HepG2 (cell line): ENCODE data around the gene CFL1. TPM values are rescaled to one million over a fixed set of nuclear protein-coding genes. Genes with fewer than 3 reads are reported as not detected.

Experiments used
- ARID5B ChIP-seq: IDR thresholded peaks from 2 replicates; pipeline ENCODE4 v1.4.0; 2020; ENCODE audit warnings: mild to moderate bottlenecking, missing genetic modification reagents
- ATF2 ChIP-seq: sonication (generic); formaldehyde crosslinking; IDR thresholded peaks from 2 replicates; pipeline ENCODE4 v1.4.0; 2020; ENCODE audit warnings: missing genetic modification reagents
- BHLHE40 ChIP-seq: IDR thresholded peaks from 2 replicates; pipeline ENCODE4 v1.6.1; 2011; ENCODE audit warnings: low read length, improper control_type of control experiment
- HHEX ChIP-seq: IDR thresholded peaks from 2 replicates; pipeline ENCODE4 v1.6.1; 2016; ENCODE audit warnings: control low read depth
- IKZF5 ChIP-seq: IDR thresholded peaks from 2 replicates; pipeline ENCODE4 v1.6.1; 2018; ENCODE audit warnings: missing genetic modification reagents, mild to moderate bottlenecking, missing compliant biosample characterization
- KLF15 ChIP-seq: sonication (generic); formaldehyde crosslinking; IDR thresholded peaks from 2 replicates; pipeline ENCODE4 v1.8.1; 2023; ENCODE audit warnings: borderline replicate concordance, mild to moderate bottlenecking, inconsistent platforms, missing genetic modification reagents, mixed read lengths
- MXD4 ChIP-seq: IDR thresholded peaks from 2 replicates; pipeline ENCODE4 v1.6.1; 2016; ENCODE audit warnings: mild to moderate bottlenecking, missing biosample characterization, missing genetic modification reagents
- PBX3 ChIP-seq: sonication (generic); formaldehyde crosslinking; IDR thresholded peaks from 2 replicates; pipeline ENCODE4 v1.8.1; 2023; ENCODE audit warnings: missing genetic modification reagents, inconsistent platforms, borderline replicate concordance
- PCBP1 ChIP-seq: fragments of 200-400 bp; formaldehyde crosslinking; IDR thresholded peaks from 2 replicates; pipeline ENCODE4 v1.6.1; 2017; ENCODE audit warnings: mild to moderate bottlenecking, low read depth, low read length, borderline replicate concordance
- RAD21 ChIP-seq: fragments of 450-650 bp; formaldehyde crosslinking; IDR thresholded peaks from 2 replicates; pipeline ENCODE4 v1.5.0; 2020; ENCODE audit warnings: mild to moderate bottlenecking
- SPEN ChIP-seq: sonication (generic); formaldehyde crosslinking; IDR thresholded peaks from 2 replicates; pipeline ENCODE4 v1.5.1; 2020; ENCODE audit warnings: low read depth, mild to moderate bottlenecking, missing genetic modification reagents
- ZKSCAN5 ChIP-seq: sonication (generic); formaldehyde crosslinking; IDR thresholded peaks from 2 replicates; pipeline ENCODE4 v1.5.1; 2020; ENCODE audit warnings: mild to moderate bottlenecking, missing genetic modification reagents
- ZNF331 ChIP-seq: sonication (generic); formaldehyde crosslinking; IDR thresholded peaks from 2 replicates; pipeline ENCODE4 v1.4.0; 2020; ENCODE audit warnings: missing genetic modification reagents
- ZNF609 ChIP-seq: sonication (generic); formaldehyde crosslinking; IDR thresholded peaks from 2 replicates; pipeline ENCODE4 v1.4.0; 2020; ENCODE audit warnings: mild to moderate bottlenecking, missing genetic modification reagents, borderline replicate concordance
- ZNF75D ChIP-seq: sonication (generic); formaldehyde crosslinking; IDR thresholded peaks from 2 replicates; pipeline ENCODE4 v1.8.1; 2023; ENCODE audit warnings: missing genetic modification reagents, mild to moderate bottlenecking, borderline replicate concordance
- polyA plus RNA-seq, 8 experiments: library from polyadenylated mRNA; depleted of rRNA in 3 of 8; stranded (reverse) in 7 of 8; unstranded in 1 of 8; fragments of >200 nt; fragmentation: Illumina TruSeq in 4 of 8; extraction: Trizol in 4 of 8; gene quantifications; 2 replicates each; pipeline versions ENCODE4 v1.2.1 to v1.2.3, GENCODE V29; 2011 to 2016; ENCODE audit warnings: low read depth in 4 of 8, missing spikeins in 1 of 8, mixed read lengths in 1 of 8; ENCODE audit not compliant: insufficient read depth in 1 of 8
- total RNA-seq, 5 experiments: library from RNA; depleted of rRNA; stranded (reverse); fragments of >200 nt; fragmentation: Illumina TruSeq; extraction: Trizol; gene quantifications; 2 replicates each; pipeline ENCODE4 v1.2.3, GENCODE V29; 2016; ENCODE audit warnings: low read depth in 1 of 5

Gene CFL1
- total and polyA plus RNA-seq, 2 of the 13 experiments (the other 11 are each of a cell fraction or from before 2014, with no cell fraction given), result 379 to 383 TPM

GRCh38 chr11:65891219-65892136 lies 33.5 kb upstream of the CFL1 start (continued):
- TF ChIP-seq IKZF5 (CRISPR knock-in tag), result peak; percentile 63; the same call in 1 of the 2 replicates
- peak; percentile 24; the same call in 1 of the 2 replicates for TF ChIP-seq RAD21 (CRISPR knock-in tag)
- TF ChIP-seq ZKSCAN5 (CRISPR knock-in tag), result no peak
- no peak for TF ChIP-seq BHLHE40
- TF ChIP-seq ARID5B (CRISPR knock-in tag), result peak; percentile 63
- no peak for TF ChIP-seq HHEX
- peak; percentile 24 for TF ChIP-seq MXD4 (CRISPR knock-in tag)
- TF ChIP-seq PBX3 (CRISPR knock-in tag), result no peak
- TF ChIP-seq ZNF75D (CRISPR knock-in tag), result no peak
- no peak for TF ChIP-seq ATF2 (CRISPR knock-in tag)
- no peak for TF ChIP-seq KLF15 (CRISPR knock-in tag)
- 0 out of 2 replicates have a peak, but pooled peaks have one; percentile 63 for TF ChIP-seq PCBP1
- peak; percentile 64 for TF ChIP-seq ZNF609 (CRISPR knock-in tag)
- peak; percentile 61 for TF ChIP-seq SPEN (CRISPR knock-in tag)
- TF ChIP-seq ZNF331 (CRISPR knock-in tag), result no peak
